H9 (cell line): ENCODE results near the gene ATP6V1G3. TPM values are rescaled to one million over a fixed set of nuclear protein-coding genes. Genes with fewer than 3 reads are reported as not detected.

Experiments
- DNase-seq: peaks from one replicate; pipeline ENCODE4 v3.0.0-alpha.2; 2017
- H2AFZ ChIP-seq: one replicate; pipeline ENCODE4 v1.6.1; 2013; ENCODE audit warnings: mild to moderate bottlenecking, low read length, control low read depth, moderate library complexity
- H2AK5ac ChIP-seq: 2 replicates; pipeline ENCODE4 v1.6.1; 2013; ENCODE audit warnings: low read length, control low read depth, mixed read lengths; ENCODE audit not compliant: insufficient read length
- H2BK120ac ChIP-seq: one replicate; pipeline ENCODE4 v1.6.1; 2013; ENCODE audit warnings: low read depth, mild to moderate bottlenecking, low read length, control low read depth, inconsistent platforms; ENCODE audit not compliant: poor library complexity, severe bottlenecking
- H2BK12ac ChIP-seq: 2 replicates; pipeline ENCODE4 v1.6.1; 2013; ENCODE audit warnings: low read length, control low read depth, mixed read lengths, low read depth; ENCODE audit not compliant: insufficient read length
- H2BK15ac ChIP-seq: 2 replicates; pipeline ENCODE4 v1.6.1; 2013; ENCODE audit warnings: low read depth, low read length, control low read depth
- H2BK20ac ChIP-seq: one replicate; pipeline ENCODE4 v1.6.1; 2013; ENCODE audit warnings: low read depth, mild to moderate bottlenecking, low read length, control low read depth, inconsistent platforms; ENCODE audit not compliant: poor library complexity, severe bottlenecking
- H2BK5ac ChIP-seq: 2 replicates; pipeline ENCODE4 v1.6.1; 2013; ENCODE audit warnings: low read length, control low read depth, mixed read lengths; ENCODE audit not compliant: insufficient read length
- H3K14ac ChIP-seq: 2 replicates; pipeline ENCODE4 v1.6.1; 2013; ENCODE audit warnings: low read length, control low read depth; ENCODE audit not compliant: insufficient read depth
- H3K18ac ChIP-seq: 2 replicates; pipeline ENCODE4 v1.6.1; 2013; ENCODE audit warnings: low read depth, mild to moderate bottlenecking, mixed read lengths, low read length, control low read depth; ENCODE audit not compliant: insufficient read length
- H3K23ac ChIP-seq: 2 replicates; pipeline ENCODE4 v1.6.1; 2013; ENCODE audit warnings: low read length, control low read depth, mixed read lengths, low read depth; ENCODE audit not compliant: insufficient read length
- H3K23me2 ChIP-seq: 2 replicates; pipeline ENCODE4 v1.6.1; 2013; ENCODE audit warnings: low read depth, mild to moderate bottlenecking, mixed read lengths, low read length, control low read depth; ENCODE audit not compliant: insufficient read length, poor library complexity, severe bottlenecking
- H3K27ac ChIP-seq: 2 replicates; pipeline ENCODE4 v1.5.1; 2013; ENCODE audit warnings: low read length, control low read depth, mixed read lengths, low read depth; ENCODE audit not compliant: insufficient read length
- H3K27me3 ChIP-seq: 2 replicates; pipeline ENCODE4 v1.6.1; 2013; ENCODE audit warnings: low read length, control low read depth, inconsistent platforms; ENCODE audit not compliant: insufficient read depth
- H3K4ac ChIP-seq: 2 replicates; pipeline ENCODE4 v1.6.1; 2013; ENCODE audit warnings: low read depth, mild to moderate bottlenecking, control low read depth, inconsistent platforms, low read length, moderate library complexity
- H3K4me1 ChIP-seq: 2 replicates; pipeline ENCODE4 v1.6.1; 2013; ENCODE audit warnings: low read length, control low read depth, inconsistent platforms; ENCODE audit not compliant: insufficient read depth
- H3K4me2 ChIP-seq: 2 replicates; pipeline ENCODE4 v1.6.1; 2013; ENCODE audit warnings: low read length, control low read depth, mixed read lengths; ENCODE audit not compliant: insufficient read length, insufficient read depth
- H3K56ac ChIP-seq: 2 replicates; pipeline ENCODE4 v1.6.1; 2013; ENCODE audit warnings: low read depth, mild to moderate bottlenecking, mixed read lengths, low read length, control low read depth; ENCODE audit not compliant: insufficient read length
- H3K79me1 ChIP-seq: 2 replicates; pipeline ENCODE4 v1.6.1; 2013; ENCODE audit warnings: low read depth, mild to moderate bottlenecking, moderate library complexity, low read length, control low read depth, inconsistent platforms; ENCODE audit not compliant: insufficient read depth, poor library complexity, severe bottlenecking
- H3K79me2 ChIP-seq: 2 replicates; pipeline ENCODE4 v1.6.1; 2013; ENCODE audit warnings: low read length, control low read depth, inconsistent platforms; ENCODE audit not compliant: insufficient read depth
- H3K9ac ChIP-seq: 2 replicates; pipeline ENCODE4 v1.6.1; 2013; ENCODE audit warnings: low read length, control low read depth, mixed read lengths; ENCODE audit not compliant: insufficient read length; ENCODE audit errors: extremely low read depth
- H3K9me3 ChIP-seq: one replicate; pipeline ENCODE4 v1.6.1; 2013; ENCODE audit warnings: low read depth, low read length, inconsistent platforms; ENCODE audit not compliant: control insufficient read depth
- H3T11ph ChIP-seq: one replicate; pipeline ENCODE4 v1.6.1; 2013; ENCODE audit warnings: mild to moderate bottlenecking, low read length, control low read depth, inconsistent platforms
- H4K20me1 ChIP-seq: one replicate; pipeline ENCODE4 v1.6.1; 2013; ENCODE audit not compliant: control insufficient read depth, insufficient read length, insufficient read depth
- H4K5ac ChIP-seq: 2 replicates; pipeline ENCODE4 v1.6.1; 2013; ENCODE audit warnings: low read depth, mild to moderate bottlenecking, mixed read lengths, low read length, control low read depth; ENCODE audit not compliant: insufficient read length
- H4K8ac ChIP-seq: replicated peaks from 2 replicates; pipeline ENCODE4 v1.6.1; 2013; ENCODE audit warnings: low read length, control low read depth, mixed read lengths, low read depth; ENCODE audit not compliant: insufficient read length
- H4K91ac ChIP-seq: 2 replicates; pipeline ENCODE4 v1.6.1; 2013; ENCODE audit warnings: low read depth, mild to moderate bottlenecking, moderate library complexity, mixed read lengths, low read length, control low read depth; ENCODE audit not compliant: insufficient read length
- H3K27ac Mint-ChIP-seq, 3 experiments: 2 replicates in 2 of 3; 3 replicates in 1 of 3; pipeline ENCODE4 v1.8.0; 2020 to 2021; ENCODE audit warnings: mixed read lengths in 3 of 3, mild to moderate bottlenecking in 1 of 3, moderate library complexity in 1 of 3
- H3K27me3 Mint-ChIP-seq: 2 replicates; pipeline ENCODE4 v1.8.0; 2021; ENCODE audit warnings: low read depth, mild to moderate bottlenecking, moderate library complexity, mixed read lengths
- H3K36me3 Mint-ChIP-seq, 3 experiments: 2 replicates in 2 of 3; 3 replicates in 1 of 3; pipeline ENCODE4 v1.8.0; 2020 to 2021; ENCODE audit warnings: low read depth in 3 of 3, mixed read lengths in 3 of 3; ENCODE audit not compliant: insufficient read depth in 1 of 3
- H3K4me1 Mint-ChIP-seq, 2 experiments: 2 replicates each; pipeline ENCODE4 v1.8.0; 2020; ENCODE audit warnings: mixed read lengths in 2 of 2
- H3K4me3 Mint-ChIP-seq, 2 experiments: 2 replicates in 1 of 2; 3 replicates in 1 of 2; pipeline ENCODE4 v1.8.0; 2020 to 2021; ENCODE audit warnings: mild to moderate bottlenecking in 2 of 2, mixed read lengths in 2 of 2, moderate library complexity in 1 of 2
- H3K9me3 Mint-ChIP-seq, 2 experiments: 2 replicates in 1 of 2; 3 replicates in 1 of 2; pipeline ENCODE4 v1.8.0; 2020; ENCODE audit warnings: mild to moderate bottlenecking in 2 of 2, mixed read lengths in 2 of 2, moderate library complexity in 1 of 2
- CTCF ChIP-seq: fragments of 200-600 bp; sonication (generic); conservative IDR thresholded peaks from 3 replicates; pipeline ENCODE4 v1.8.0; 2021; ENCODE audit warnings: antibody characterized with exemption, mild to moderate bottlenecking
- total RNA-seq: library from RNA; stranded (reverse); gene quantifications from 2 replicates; pipeline ENCODE4 v1.2.1, GENCODE V29; 2021

Gene ATP6V1G3
- total RNA-seq, 1 experiment from 2014 or later, result not detected

- H2BK12ac ChIP-seq, result no peak overlapping the region
- H3K14ac ChIP-seq, result no peak overlapping the region
- no peak overlapping the region for H2AFZ ChIP-seq
- H3K23ac ChIP-seq, result no peak overlapping the region
- DNase-seq, result no peak
- H4K91ac ChIP-seq, result no peak overlapping the region
- H3K9ac ChIP-seq, result no peak overlapping the region
- Mint-ChIP-seq H3K4me3 (no peak overlapping the region), H3K36me3 (no peaks in the 10 kb centered on the region; a peak in 1 of 7 replicates), H3K9me3 (no peaks in the 10 kb centered on the region; a peak in 1 of 5 replicates), H3K4me1 (peaks cover 20 to 28% of the 10 kb centered on the region in 2 experiments), H3K27me3 (no peaks in the 10 kb centered on the region), H3K27ac (no peak overlapping the region)
- H3K27me3 ChIP-seq, result no peaks in the 10 kb centered on the region
- no peaks in the 10 kb centered on the region for H4K20me1 ChIP-seq
- H3K4me2 ChIP-seq, result no peak overlapping the region
- H2BK120ac ChIP-seq, result no peak overlapping the region
- H4K5ac ChIP-seq, result no peak overlapping the region
- no peaks in the 10 kb centered on the region for H3K23me2 ChIP-seq
- no peak overlapping the region for H3K56ac ChIP-seq
- H3K79me1 ChIP-seq, result no peaks in the 10 kb centered on the region
- no peak overlapping the region for H4K8ac ChIP-seq
- H3K4ac ChIP-seq, result no peak overlapping the region
- H3K9me3 ChIP-seq, result no peaks in the 10 kb centered on the region
- no peak overlapping the region for H3T11ph ChIP-seq
- H2BK20ac ChIP-seq, result no peak overlapping the region
- no peak overlapping the region for H3K18ac ChIP-seq
- no peak overlapping the region for H2BK15ac ChIP-seq
- H3K79me2 ChIP-seq, result no peaks in the 10 kb centered on the region
- H2AK5ac ChIP-seq, result no peak overlapping the region
- no peak overlapping the region for H3K27ac ChIP-seq
- no peak overlapping the region for H2BK5ac ChIP-seq
- H3K4me1 ChIP-seq, result peaks cover 9% of the 10 kb centered on the region; the same call in 1 of the 2 replicates
- TF ChIP-seq CTCF, result no peak
Measured at GRCh38 chr1:198517623-198518199, 22.8 kb downstream of the ATP6V1G3 start.
